Endothelial cell of umbilical vein (primary cell): Measurements from ENCODE around the gene ELAPOR2. TPM values are rescaled to one million over a fixed set of nuclear protein-coding genes. Genes with fewer than 3 reads are reported as not detected.

Experiments
- BruUV-seq: library from RNA; stranded (reverse); fragments of 400-500 nt; replicated peaks from 2 replicates; lab custom pipeline; 2021; lab: Mats Ljungman, UMichigan
- CTCF ChIA-PET: fragments of 300-600, 350-600 bp; sonication (Branson Sonifier 250); formaldehyde crosslinking; loops from one replicate; lab custom pipeline; 2021; ENCODE audit warnings: antibody characterized with exemption, inconsistent platforms; lab: Charles Lee
- POLR2A ChIA-PET: fragments of 300-600, 350-600 bp; sonication (Branson Sonifier 250); formaldehyde crosslinking; loops from one replicate; lab custom pipeline; 2021; ENCODE audit warnings: antibody characterized with exemption, inconsistent platforms; lab: Charles Lee
- DNase-seq: peaks from one replicate; pipeline ENCODE4 v3.0.0-alpha.2; 2011; ENCODE audit warnings: low read depth, low spot score
- FAIRE-seq: peaks from 2 replicates; lab custom pipeline; 2011; peaks lifted over from hg19 to GRCh38; lab: Jason Lieb, UNC
- H2AFZ ChIP-seq: 2 replicates; pipeline ENCODE4 v1.6.0; 2012; ENCODE audit warnings: low read depth, low read length, control low read depth, inconsistent platforms
- H3K27ac ChIP-seq: 2 replicates; pipeline ENCODE4 v1.5.1; 2011; ENCODE audit warnings: low read depth, mild to moderate bottlenecking, control low read depth, low read length, moderate library complexity; ENCODE audit not compliant: insufficient read depth
- H3K27me3 ChIP-seq, 2 experiments: 2 replicates each; pipeline versions ENCODE4 v1.6.0 to v1.6.1; 2011; ENCODE audit warnings: low read length in 2 of 2, mixed read lengths in 1 of 2; ENCODE audit not compliant: control insufficient read depth in 2 of 2, insufficient read depth in 2 of 2
- H3K36me3 ChIP-seq, 2 experiments: 2 replicates in 1 of 2; 3 replicates in 1 of 2; pipeline ENCODE4 v1.5.1; 2011; ENCODE audit warnings: low read length in 2 of 2, mild to moderate bottlenecking in 1 of 2, moderate library complexity in 1 of 2; ENCODE audit not compliant: control insufficient read depth in 2 of 2, insufficient read depth in 2 of 2; ENCODE audit errors: extremely low read depth in 1 of 2
- H3K4me1 ChIP-seq: 3 replicates; pipeline ENCODE4 v1.5.1; 2011; ENCODE audit warnings: mild to moderate bottlenecking, low read length; ENCODE audit not compliant: control insufficient read depth, insufficient read depth; ENCODE audit errors: extremely low read depth
- H3K4me2 ChIP-seq: 2 replicates; pipeline ENCODE4 v1.6.1; 2011; ENCODE audit warnings: low read length, control low read depth, mixed read lengths; ENCODE audit not compliant: insufficient read depth
- H3K4me3 ChIP-seq, 3 experiments: fragments of 200-600 bp in 1 of 3; sonication (generic), shearing (Covaris generic) in 1 of 3; replicated peaks in 1 of 3; 2 replicates each; pipeline ENCODE4 v1.5.1; 2011 to 2016; ENCODE audit warnings: control low read depth in 3 of 3, low read length in 3 of 3, mild to moderate bottlenecking in 2 of 3, inconsistent platforms in 1 of 3, low read depth in 1 of 3, moderate library complexity in 1 of 3; ENCODE audit not compliant: insufficient read depth in 1 of 3
- H3K79me2 ChIP-seq: 2 replicates; pipeline ENCODE4 v1.6.0; 2012; ENCODE audit warnings: low read length, inconsistent platforms; ENCODE audit not compliant: control insufficient read depth, insufficient read depth
- H3K9ac ChIP-seq: replicated peaks from 2 replicates; pipeline ENCODE3; 2011; ENCODE audit warnings: low read length, control low read depth; ENCODE audit not compliant: insufficient read depth; ENCODE audit errors: extremely low read depth
- H3K9me1 ChIP-seq: replicated peaks from 3 replicates; pipeline ENCODE4 v1.6.0; 2011; ENCODE audit warnings: mild to moderate bottlenecking, low read length; ENCODE audit not compliant: control insufficient read depth, insufficient read depth; ENCODE audit errors: extremely low read depth
- H3K9me3 ChIP-seq: replicated peaks from 2 replicates; pipeline ENCODE4 v1.5.1; 2012; ENCODE audit warnings: low read length, inconsistent platforms; ENCODE audit not compliant: control insufficient read depth, insufficient read depth
- H4K20me1 ChIP-seq: replicated peaks from 2 replicates; pipeline ENCODE3; 2011; ENCODE audit warnings: mild to moderate bottlenecking, low read length; ENCODE audit not compliant: control insufficient read depth, insufficient read depth; ENCODE audit errors: extremely low read depth
- CTCF ChIP-seq, 2 donors: IDR thresholded peaks; 1 replicate in 1 of 2; 2 replicates in 1 of 2; pipeline ENCODE4 v1.5.1; 2011; ENCODE audit warnings: low read length in 2 of 2, mild to moderate bottlenecking in 2 of 2, moderate library complexity in 2 of 2, control low read depth in 1 of 2, inconsistent platforms in 1 of 2, low read depth in 1 of 2; ENCODE audit not compliant: insufficient read depth in 1 of 2; ENCODE audit errors: extremely low read depth in 1 of 2
- EZH2 ChIP-seq: IDR thresholded peaks from 2 replicates; pipeline ENCODE4 v1.6.1; 2012; ENCODE audit warnings: borderline replicate concordance, low read depth, mild to moderate bottlenecking, moderate library complexity, low read length, inconsistent platforms; ENCODE audit not compliant: severe bottlenecking
- FOS ChIP-seq: IDR thresholded peaks from 2 replicates; pipeline ENCODE4 v1.6.1; 2011; ENCODE audit warnings: mild to moderate bottlenecking, low read length, moderate library complexity, borderline replicate concordance; ENCODE audit not compliant: insufficient read depth
- GATA2 ChIP-seq: IDR thresholded peaks from 2 replicates; pipeline ENCODE4 v1.7.0; 2011; ENCODE audit warnings: low read depth, mild to moderate bottlenecking, moderate library complexity, mixed read lengths, low read length; ENCODE audit not compliant: insufficient read length, insufficient read depth
- JUN ChIP-seq: IDR thresholded peaks from 2 replicates; pipeline ENCODE4 v1.6.1; 2011; ENCODE audit warnings: borderline replicate concordance, low read depth; ENCODE audit not compliant: insufficient read length, insufficient read depth
- MYC ChIP-seq: IDR thresholded peaks from one replicate; pipeline ENCODE4 v1.6.1; 2011; ENCODE audit warnings: mild to moderate bottlenecking, low read depth, low read length
- POLR2A ChIP-seq: IDR thresholded peaks from 2 replicates; pipeline ENCODE4 v1.6.1; 2012; ENCODE audit warnings: low read depth, mild to moderate bottlenecking, control low read depth, low read length
- POLR2AphosphoS5 ChIP-seq: IDR thresholded peaks from 2 replicates; pipeline ENCODE4 v1.6.1; 2012; ENCODE audit warnings: low read depth, mild to moderate bottlenecking, control low read depth, low read length, moderate library complexity; ENCODE audit not compliant: insufficient read depth
- dilution Hi-C: fragments of 300-500 bp; cut with MboI; formaldehyde crosslinking; loops from one replicate; pipeline ENCODE4 v1.15.0; 2019; ENCODE audit warnings: low sequenced_read_pairs; ENCODE audit not compliant: extremely low pct_ligation_motif_present
- intact Hi-C: fragments of 100-400 bp; cut with micrococcal nuclease; formaldehyde crosslinking; loops from one replicate; pipeline ENCODE4 v1.10.0; 2022
- polyA plus RNA-seq, 4 experiments: library from polyadenylated mRNA; depleted of rRNA in 3 of 4; stranded (reverse) in 3 of 4; unstranded in 1 of 4; fragments of >200 nt; gene quantifications; 2 replicates each; pipeline versions ENCODE4 v1.2.1 to v1.2.3, GENCODE V29; 2011 to 2012; ENCODE audit warnings: missing spikeins in 1 of 4
- total RNA-seq: library from RNA; stranded (reverse); gene quantifications from 2 replicates; pipeline ENCODE4 v1.2.3, GENCODE V29; 2021
- TF ChIP-seq, protein P1 (sequence below): IDR thresholded peaks from 2 replicates; pipeline ENCODE4 v1.6.1; 2011; ENCODE audit not compliant: insufficient read depth, insufficient read length

ELAPOR2 gene
- total and polyA plus RNA-seq, 2 donors (not counting 3 experiments of a cell fraction or from before 2014, with no cell fraction given) = 38.2 to 63.5 TPM

DNA sequence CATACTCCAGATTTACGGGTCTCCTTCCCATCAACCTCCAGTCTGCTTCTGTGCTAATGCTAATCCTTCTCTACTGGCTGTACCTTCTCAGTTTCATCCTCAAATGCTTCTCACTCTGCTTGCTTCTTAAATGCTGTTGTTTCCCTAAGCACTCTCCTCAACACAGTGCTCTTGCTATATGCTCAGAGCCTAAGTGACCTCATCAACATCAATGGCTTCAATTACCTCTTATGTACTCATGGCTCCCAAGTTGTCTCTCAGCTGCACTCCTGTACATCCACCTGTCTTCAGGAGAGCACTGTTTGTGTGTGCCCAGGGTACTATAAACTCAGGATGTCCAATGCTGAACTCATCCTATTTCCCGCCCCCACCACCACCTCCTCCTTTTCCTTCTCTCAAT is 22.5 kb downstream of the ELAPOR2 start:
- no TSS peak for BruUV-seq
- H2AFZ ChIP-seq = no peak overlapping the region
- peaks cover 2% of the 10 kb centered on the region for H4K20me1 ChIP-seq
- no peaks in the 10 kb centered on the region for H3K9me3 ChIP-seq
- CTCF ChIA-PET = no interaction called here
- no peaks in the 10 kb centered on the region for H3K36me3 ChIP-seq
- H3K79me2 ChIP-seq = no peaks in the 10 kb centered on the region
- dilution Hi-C loops (no loop called here), intact Hi-C loops (no loop called here)
- H3K9ac ChIP-seq = no peak overlapping the region
- H3K27me3 ChIP-seq = no peaks in the 10 kb centered on the region
- no peak overlapping the region for H3K27ac ChIP-seq
- H3K4me1 ChIP-seq = no peaks in the 10 kb centered on the region
- no peak overlapping the region for H3K4me2 ChIP-seq
- DNase-seq = no peak
- POLR2A ChIA-PET = no interaction called here
- H3K4me3 ChIP-seq = no peak overlapping the region
- TF ChIP-seq FOS (no peak), CTCF (IDR thresholded peaks at IDR 0.05; ENCODE audit: extremely low read depth in 1 of 2, insufficient read depth in 1 of 2, low read depth in 1 of 2, low read length in 2 of 2) (no peak), JUN (no peak), GATA2 (no peak), POLR2A (no peak), EZH2 (no peak), MYC (no peak), POLR2AphosphoS5 (no peak)
- TF ChIP-seq, protein P1, sequence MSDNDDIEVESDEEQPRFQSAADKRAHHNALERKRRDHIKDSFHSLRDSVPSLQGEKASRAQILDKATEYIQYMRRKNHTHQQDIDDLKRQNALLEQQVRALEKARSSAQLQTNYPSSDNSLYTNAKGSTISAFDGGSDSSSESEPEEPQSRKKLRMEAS = no peak
- no peak for FAIRE-seq
- no peaks in the 10 kb centered on the region for H3K9me1 ChIP-seq
